GM18499 (cell line): ENCODE measurements around the gene HEATR3.
"Not testable (repeated sequence)": the region's sequence is repeated elsewhere in the genome, so short reads cannot be mapped to it uniquely, and the experiment has no call there.

Experiments used
- ATAC-seq: cut with Tn5 transposase; IDR thresholded peaks from one replicate; pipeline ENCODE4 v1.9.1; 2021; ENCODE audit warnings: moderate number of reproducible peaks; ENCODE audit not compliant: insufficient read depth, unreplicated experiment

The HEATR3 gene

GRCh38 chr16:50096791-50097190 is 31.0 kb downstream of the HEATR3 start:
- no peak for ATAC-seq

DNA sequence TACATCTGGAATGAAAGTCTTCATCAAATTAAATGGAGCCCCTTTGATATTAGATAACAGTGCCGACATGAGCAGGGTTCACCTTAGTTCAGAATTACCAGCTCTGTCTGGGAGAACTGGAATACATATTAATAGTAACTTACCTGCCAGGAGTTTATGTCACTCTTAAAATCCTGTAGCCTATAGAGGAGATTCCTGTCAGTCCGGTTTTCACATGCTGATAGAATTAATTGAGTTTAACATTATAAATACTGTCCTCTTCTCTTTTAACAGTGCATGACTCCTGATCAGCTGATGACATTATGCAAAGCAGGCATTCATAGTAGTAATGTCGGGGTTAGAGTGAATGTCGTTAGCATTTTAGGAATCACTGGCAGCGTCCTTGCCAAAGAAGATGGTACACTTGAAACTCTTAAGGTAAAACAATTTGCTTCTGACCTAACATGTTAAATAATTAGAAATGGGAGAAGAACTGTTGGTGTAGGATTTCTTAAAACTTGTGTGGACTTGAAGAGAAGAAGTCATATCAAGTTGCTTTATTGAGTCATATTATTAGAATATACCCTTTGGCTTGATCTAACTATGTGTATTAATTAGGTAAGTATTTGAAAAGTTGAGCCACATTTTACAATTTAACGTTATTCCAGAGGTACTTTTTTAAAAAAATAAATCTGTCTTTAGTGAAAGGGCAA is 34.3 kb downstream of the HEATR3 start:
- no peak for ATAC-seq

DNA sequence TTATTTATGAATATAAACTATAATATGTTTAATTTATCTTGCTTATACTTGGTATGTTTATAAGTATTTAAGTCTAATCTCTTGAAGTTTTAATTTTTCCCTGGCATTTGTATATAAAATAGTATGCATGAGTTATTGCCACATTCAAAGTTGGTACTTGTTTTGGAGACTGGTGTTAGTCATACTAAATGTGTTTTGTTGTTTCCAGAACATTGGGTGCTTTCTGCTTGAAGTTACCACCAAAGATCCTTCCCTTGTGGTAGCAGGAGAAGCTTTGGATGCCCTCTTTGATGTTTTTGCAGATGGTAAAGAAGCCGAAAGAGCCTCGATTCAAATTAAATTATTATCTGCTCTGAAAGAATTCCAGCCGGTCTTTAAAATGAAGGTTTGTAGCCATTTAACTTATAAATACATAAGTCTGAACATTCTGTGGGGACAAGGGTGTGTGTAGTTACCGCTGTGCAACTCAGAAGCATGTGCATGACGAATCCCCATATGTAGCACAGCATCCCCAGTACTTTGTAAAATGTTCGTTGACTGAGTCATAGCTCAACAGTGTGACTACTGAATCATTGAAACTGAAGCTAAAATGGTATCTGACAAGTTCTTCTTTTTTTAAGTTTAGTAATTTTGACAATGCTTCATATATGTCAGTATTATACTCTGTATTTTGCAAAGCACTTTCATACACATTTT is 36.4 kb downstream of the HEATR3 start:
- peak; percentile 64 for ATAC-seq

DNA sequence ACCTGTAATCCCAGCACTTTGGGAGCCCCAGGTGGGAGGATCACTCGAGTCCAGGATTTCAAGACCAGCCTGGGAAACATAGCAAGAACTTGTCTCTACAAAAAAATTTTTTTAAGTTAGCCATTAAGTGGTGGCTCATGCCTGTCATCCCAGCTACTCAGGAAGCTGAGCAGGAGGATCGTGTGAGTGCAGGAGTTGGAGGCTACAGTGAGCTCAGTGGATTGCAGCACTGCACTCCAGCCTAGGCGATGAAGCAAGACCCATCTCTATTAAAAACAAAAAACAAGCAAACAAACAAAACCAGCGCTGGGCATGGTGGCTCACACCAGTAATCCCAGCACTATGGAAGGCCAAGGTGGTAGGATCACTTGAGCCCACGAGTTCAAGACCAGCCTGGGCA is 38.0 kb downstream of the HEATR3 start:
- ATAC-seq = no peak

- ATAC-seq = no peak
Observed at GRCh38 chr16:50114357-50115129, 48.8 kb downstream of the HEATR3 start.

DNA sequence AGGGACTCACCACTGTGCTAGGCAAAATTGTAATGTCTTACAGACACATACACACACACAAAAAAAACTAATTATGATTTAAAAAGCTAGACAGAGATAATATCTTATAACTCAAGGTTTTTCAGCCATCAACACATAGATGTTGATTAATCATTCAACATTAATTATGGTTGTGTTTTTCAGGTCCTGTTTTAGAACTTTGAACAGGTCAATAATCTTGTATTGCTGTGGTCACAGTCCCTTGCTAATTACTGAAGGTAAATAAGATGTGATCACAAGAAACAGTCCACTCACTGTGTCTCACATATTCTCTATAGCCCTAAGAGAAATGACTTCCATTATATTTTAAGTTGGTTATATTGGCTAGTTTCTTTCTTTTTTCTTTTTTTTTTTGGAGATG is 54.9 kb downstream of the HEATR3 start:
- no peak for ATAC-seq

DNA sequence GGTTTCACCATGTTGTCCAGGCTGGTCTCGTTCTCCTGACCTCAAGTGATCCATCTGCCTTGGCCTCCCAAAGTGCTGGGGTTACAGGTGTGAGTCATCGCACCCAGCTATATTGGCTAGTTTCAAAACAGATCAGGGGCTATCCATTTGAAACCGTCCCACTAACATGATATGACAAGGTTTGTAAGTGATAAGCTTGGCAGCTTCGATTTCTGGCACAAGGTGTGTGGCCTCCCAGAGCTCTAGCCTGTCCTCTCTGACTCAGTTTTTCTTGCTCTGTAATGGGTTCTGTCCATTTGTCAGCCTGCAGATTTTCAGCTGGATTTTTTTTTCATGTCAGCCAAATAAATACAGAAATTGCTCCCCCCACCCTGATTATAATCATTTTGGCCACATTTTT is 55.5 kb downstream of the HEATR3 start:
- ATAC-seq = peak; percentile 42

- peak; percentile 62 for ATAC-seq
Observed at GRCh38 chr16:50121721-50122445, 56.1 kb downstream of the HEATR3 start.

GRCh38 chr16:50123417-50123816 is 57.6 kb downstream of the HEATR3 start:
- ATAC-seq = no peak

- no peak for ATAC-seq
Observed at GRCh38 chr16:50124769-50125168, 59.0 kb downstream of the HEATR3 start.

DNA sequence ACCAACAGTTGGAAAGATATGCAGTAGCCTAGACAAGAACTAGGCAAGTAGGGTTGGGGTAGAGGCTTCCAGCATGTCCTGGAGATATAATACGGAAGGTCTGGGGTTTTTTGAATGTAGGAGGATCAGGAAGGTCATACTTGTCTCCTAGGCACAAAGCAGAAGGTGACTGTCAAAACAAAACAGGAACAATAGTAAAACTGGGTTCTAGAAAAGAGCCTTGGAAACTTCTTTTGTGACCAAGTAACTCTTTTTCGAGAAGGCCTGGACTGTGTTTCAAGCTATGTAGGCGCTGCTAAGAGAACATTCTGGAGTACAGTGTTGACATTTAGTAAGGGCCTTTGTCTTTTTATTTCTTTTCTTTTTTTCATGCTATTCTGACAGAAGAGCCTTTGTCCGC is 60.4 kb downstream of the HEATR3 start:
- no peak for ATAC-seq

GRCh38 chr16:50132571-50132970 is 66.8 kb downstream of the HEATR3 start:
- ATAC-seq = not testable (repeated sequence)

GRCh38 chr16:50133214-50133613 is 67.4 kb downstream of the HEATR3 start:
- ATAC-seq = no peak

DNA sequence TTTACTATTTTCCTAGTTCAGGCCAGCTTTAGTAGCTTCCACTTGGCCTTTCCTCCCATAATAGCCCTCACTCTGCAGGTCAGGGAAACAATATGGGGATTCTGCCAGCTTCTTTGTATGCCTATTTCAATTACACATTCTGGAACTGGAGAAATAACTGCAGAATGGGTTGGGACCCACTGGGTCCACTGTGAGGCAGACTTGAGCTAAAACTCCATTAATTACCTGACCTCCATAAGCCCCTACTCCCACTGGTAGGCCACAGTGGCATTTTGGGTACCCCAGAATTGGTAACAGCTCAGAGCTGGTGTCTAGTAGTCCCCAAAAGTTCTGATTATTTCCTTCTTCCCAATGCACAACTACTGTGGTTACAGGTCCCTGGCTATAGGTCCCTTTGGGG is 70.6 kb downstream of the HEATR3 start:
- ATAC-seq = no peak

DNA sequence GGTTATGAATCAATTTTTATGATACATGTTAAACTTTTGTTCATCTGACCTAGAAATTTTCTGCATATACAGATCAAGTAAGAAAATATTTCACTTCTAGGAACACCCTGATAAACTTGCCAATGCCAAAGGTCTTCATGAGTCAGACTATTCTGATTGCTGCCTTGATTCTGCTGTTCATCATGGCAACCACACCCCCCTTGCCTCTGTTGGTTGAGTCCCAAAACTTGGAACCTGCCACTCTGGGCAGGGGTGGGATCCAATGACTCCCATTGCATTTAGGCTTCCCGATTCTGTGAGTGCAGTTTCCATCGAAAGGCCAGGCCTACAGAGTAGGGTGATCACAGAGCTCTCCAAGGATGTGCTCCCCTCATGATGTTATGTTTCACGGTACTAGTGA is 71.5 kb downstream of the HEATR3 start:
- no peak for ATAC-seq

- ATAC-seq = no peak
Observed at GRCh38 chr16:50139580-50139979, 73.8 kb downstream of the HEATR3 start.

DNA sequence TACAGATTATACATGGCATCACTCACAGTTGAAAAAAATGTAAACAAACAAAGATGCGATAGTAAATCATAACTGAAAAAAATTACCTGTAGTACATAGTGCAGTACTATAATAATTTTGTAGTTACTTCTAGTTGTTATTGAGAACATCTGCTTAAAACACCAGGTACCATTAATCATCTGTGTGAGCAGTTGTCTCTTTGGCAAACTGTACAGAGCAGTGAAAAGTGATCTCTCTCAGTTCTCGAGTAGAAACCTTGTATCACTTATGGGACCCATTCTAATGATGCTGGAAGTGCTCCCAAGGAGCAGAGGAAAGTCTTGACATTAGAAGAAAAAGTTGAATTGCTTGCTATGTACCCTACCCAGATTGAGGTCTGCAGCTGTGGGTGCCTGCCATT is 78.4 kb downstream of the HEATR3 start:
- ATAC-seq = no peak

- no peak for ATAC-seq
Observed at GRCh38 chr16:50146479-50147435, 81.0 kb downstream of the HEATR3 start.

GRCh38 chr16:50151322-50151721 is 85.6 kb downstream of the HEATR3 start:
- ATAC-seq = no peak

DNA sequence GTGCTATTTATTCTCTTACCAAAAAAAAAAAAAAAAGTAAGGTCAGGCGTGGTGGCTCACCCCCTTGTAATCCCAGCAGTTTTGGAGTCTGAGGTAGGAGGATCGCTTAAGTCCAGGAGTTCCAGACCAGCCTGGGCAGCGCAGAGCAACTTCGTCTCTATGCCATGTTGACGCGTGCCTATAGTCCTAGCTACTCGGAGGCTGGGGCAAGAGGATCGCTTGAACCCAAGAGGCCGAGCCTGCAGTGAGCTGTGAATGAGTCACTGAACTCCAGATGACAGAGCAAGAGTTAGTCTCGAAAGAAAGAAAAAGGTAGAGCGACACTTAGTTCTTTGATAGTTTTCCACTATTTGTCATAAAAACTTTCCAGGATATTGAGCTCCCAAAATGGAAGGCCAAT is 86.0 kb downstream of the HEATR3 start:
- ATAC-seq = no peak
